ENCODE results near the gene RAD51D.

DNA sequence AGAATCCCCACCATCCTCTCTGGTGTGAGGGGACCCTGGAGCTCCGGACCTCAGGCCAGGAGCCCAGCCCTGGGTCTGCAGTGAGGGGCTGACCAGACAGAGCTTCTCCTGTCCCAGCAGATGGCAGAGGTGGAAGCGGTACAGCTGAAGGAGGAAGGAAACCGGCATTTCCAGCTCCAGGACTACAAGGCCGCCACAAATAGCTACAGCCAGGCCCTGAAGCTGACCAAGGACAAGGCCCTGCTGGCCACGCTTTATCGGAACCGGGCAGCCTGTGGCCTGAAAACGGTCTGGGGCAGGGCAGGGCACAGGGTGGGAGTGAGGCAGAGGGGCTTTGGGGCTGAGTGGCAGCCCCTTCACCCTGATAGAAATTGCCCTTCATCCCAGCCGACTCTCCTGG lies 28.5 kb upstream of the RAD51D start:
- TF ChIP-seq CTCF (optimal IDR thresholded peaks at IDR 0.05 in 1 of 3, IDR thresholded peaks at IDR 0.05 in 1 of 3, conservative IDR thresholded peaks at IDR 0.05 in 1 of 3; ENCODE audit: extremely low read depth in 1 of 3, insufficient read depth in 2 of 3, low read length in 3 of 3) (no peak), EZH2 (IDR thresholded peaks at IDR 0.05; ENCODE audit: low read length) (no peak)

Measured in keratinocyte (primary cell).